IMR-90 (cell line): ENCODE results near the gene SLIT1. TPM values are rescaled to one million over a fixed set of nuclear protein-coding genes. Genes with fewer than 3 reads are reported as not detected.

Source experiments
- ATAC-seq: fragments of 200-7000 bp; cut with Tn5 transposase; 2 replicates; pipeline ENCODE4 v1.9.1; 2020; ENCODE audit warnings: low read depth, mild to moderate bottlenecking, moderate library complexity
- BruUV-seq: library from RNA; stranded (reverse); fragments of 400-500 nt; replicated peaks from 2 replicates; lab custom pipeline; 2021; lab: Mats Ljungman, UMichigan
- CTCF ChIA-PET: fragments of 300-600 bp; formaldehyde crosslinking; extraction: SDS; loops from one replicate; lab custom pipeline; 2021; ENCODE audit warnings: antibody characterized with exemption; lab: Yijun Ruan, JAX
- POLR2A ChIA-PET: fragments of 300-600 bp; sonication (Branson Sonifier 250); formaldehyde crosslinking; loops from one replicate; lab custom pipeline; 2022; ENCODE audit warnings: antibody characterized with exemption; ENCODE audit not compliant: unreplicated experiment; lab: Charles Lee
- DNase-seq: peaks from one replicate; pipeline ENCODE4 v3.0.0; 2013
- H2AFZ ChIP-seq: replicated peaks from 2 replicates; pipeline ENCODE3; 2013; ENCODE audit warnings: low read length, mild to moderate bottlenecking; ENCODE audit not compliant: poor library complexity
- H2AK5ac ChIP-seq: 2 replicates; pipeline ENCODE4 v1.6.1; 2013; ENCODE audit warnings: low read depth, low read length, inconsistent platforms
- H2AK9ac ChIP-seq: replicated peaks from 2 replicates; pipeline ENCODE3; 2013; ENCODE audit warnings: mild to moderate bottlenecking, low read depth, low read length, moderate library complexity; ENCODE audit not compliant: poor library complexity
- H2BK120ac ChIP-seq: 2 replicates; pipeline ENCODE4 v1.6.1; 2013; ENCODE audit warnings: low read depth, low read length, inconsistent platforms
- H2BK15ac ChIP-seq: 3 replicates; pipeline ENCODE4 v1.6.1; 2013; ENCODE audit warnings: low read depth, low read length, inconsistent platforms
- H2BK20ac ChIP-seq: 2 replicates; pipeline ENCODE4 v1.6.1; 2013; ENCODE audit warnings: low read depth, mild to moderate bottlenecking, inconsistent platforms, low read length, moderate library complexity
- H2BK5ac ChIP-seq: 2 replicates; pipeline ENCODE4 v1.6.1; 2013; ENCODE audit warnings: mild to moderate bottlenecking, low read depth, low read length, inconsistent platforms; ENCODE audit not compliant: poor library complexity, severe bottlenecking
- H3K14ac ChIP-seq: replicated peaks from 2 replicates; pipeline ENCODE4 v1.6.1; 2013; ENCODE audit warnings: low read depth, low read length, inconsistent platforms
- H3K18ac ChIP-seq: 2 replicates; pipeline ENCODE4 v1.6.1; 2013; ENCODE audit warnings: low read depth, low read length, control low read depth
- H3K23ac ChIP-seq: 2 replicates; pipeline ENCODE4 v1.6.1; 2013; ENCODE audit warnings: low read depth, low read length, inconsistent platforms
- H3K27ac ChIP-seq: 2 replicates; pipeline ENCODE4 v1.5.1; 2013; ENCODE audit warnings: mild to moderate bottlenecking, control low read depth, low read length; ENCODE audit not compliant: insufficient read depth
- H3K27me3 ChIP-seq: 2 replicates; pipeline ENCODE4 v1.6.1; 2013; ENCODE audit warnings: low read length; ENCODE audit not compliant: control insufficient read depth, insufficient read depth
- H3K36me3 ChIP-seq: 2 replicates; pipeline ENCODE4 v1.6.1; 2013; ENCODE audit warnings: low read length, mixed read lengths; ENCODE audit not compliant: control insufficient read depth, insufficient read depth
- H3K4ac ChIP-seq: 2 replicates; pipeline ENCODE4 v1.6.1; 2013; ENCODE audit warnings: low read depth, low read length, inconsistent platforms
- H3K4me1 ChIP-seq: 2 replicates; pipeline ENCODE4 v1.6.1; 2013; ENCODE audit warnings: low read length, mixed read lengths; ENCODE audit not compliant: control insufficient read depth, insufficient read depth
- H3K4me2 ChIP-seq: 2 replicates; pipeline ENCODE4 v1.6.1; 2013; ENCODE audit warnings: low read depth, mild to moderate bottlenecking, control low read depth, low read length, moderate library complexity
- H3K4me3 ChIP-seq: 2 replicates; pipeline ENCODE4 v1.5.1; 2013; ENCODE audit warnings: low read depth, mild to moderate bottlenecking, control low read depth, low read length, moderate library complexity; ENCODE audit not compliant: insufficient read depth
- H3K56ac ChIP-seq: 2 replicates; pipeline ENCODE4 v1.6.1; 2013; ENCODE audit warnings: low read length, inconsistent platforms; ENCODE audit not compliant: insufficient read depth; ENCODE audit errors: extremely low read depth
- H3K79me1 ChIP-seq, 2 experiments: 2 replicates each; pipeline ENCODE4 v1.6.1; 2013; ENCODE audit warnings: low read length in 2 of 2, inconsistent platforms in 1 of 2, low read depth in 1 of 2
- H3K9ac ChIP-seq: 2 replicates; pipeline ENCODE4 v1.6.1; 2013; ENCODE audit warnings: low read depth, low read length, control low read depth
- H3K9me1 ChIP-seq: 2 replicates; pipeline ENCODE4 v1.6.1; 2013; ENCODE audit warnings: low read length, inconsistent platforms; ENCODE audit not compliant: insufficient read depth
- H3K9me3 ChIP-seq: 2 replicates; pipeline ENCODE4 v1.6.1; 2013; ENCODE audit warnings: low read length; ENCODE audit not compliant: control insufficient read depth, insufficient read depth
- H4K20me1 ChIP-seq: 2 replicates; pipeline ENCODE4 v1.6.1; 2013; ENCODE audit warnings: low read length, inconsistent platforms; ENCODE audit not compliant: insufficient read depth
- H4K5ac ChIP-seq: 2 replicates; pipeline ENCODE4 v1.6.1; 2013; ENCODE audit warnings: mild to moderate bottlenecking, low read depth, low read length, control low read depth
- H4K8ac ChIP-seq, 2 experiments: 2 replicates each; pipeline ENCODE4 v1.6.1; 2013; ENCODE audit warnings: low read depth in 2 of 2, low read length in 2 of 2, control low read depth in 1 of 2, inconsistent platforms in 1 of 2
- H4K91ac ChIP-seq: 2 replicates; pipeline ENCODE4 v1.6.1; 2013; ENCODE audit warnings: low read depth, low read length, inconsistent platforms; ENCODE audit not compliant: insufficient read depth
- BHLHE40 ChIP-seq: fragments of 150-350 bp; IDR thresholded peaks from 2 replicates; pipeline ENCODE4 v1.6.1; 2016; ENCODE audit warnings: mild to moderate bottlenecking, low read depth, low read length
- CEBPB ChIP-seq: IDR thresholded peaks from 2 replicates; pipeline ENCODE4 v1.6.1; 2012; ENCODE audit warnings: low read depth, low read length, improper control_type of control experiment
- CHD1 ChIP-seq: IDR thresholded peaks from 2 replicates; pipeline ENCODE4 v1.6.1; 2012; ENCODE audit warnings: low read depth, low read length, improper control_type of control experiment
- FOS ChIP-seq: fragments of 150-350 bp; IDR thresholded peaks from 2 replicates; pipeline ENCODE4 v1.6.1; 2016; ENCODE audit warnings: low read depth, low read length
- MAFK ChIP-seq: IDR thresholded peaks from 2 replicates; pipeline ENCODE4 v1.6.1; 2012; ENCODE audit warnings: low read depth, low read length, improper control_type of control experiment
- MAZ ChIP-seq: IDR thresholded peaks from 2 replicates; pipeline ENCODE4 v1.6.1; 2012; ENCODE audit warnings: low read depth, mild to moderate bottlenecking, low read length, improper control_type of control experiment, moderate library complexity, borderline replicate concordance
- MXI1 ChIP-seq: IDR thresholded peaks from 2 replicates; pipeline ENCODE4 v1.6.1; 2012; ENCODE audit warnings: low read depth, mild to moderate bottlenecking, low read length, moderate library complexity, borderline replicate concordance
- NFE2L2 ChIP-seq: fragments of 150-350 bp; IDR thresholded peaks from 2 replicates; pipeline ENCODE4 v1.6.1; 2016; ENCODE audit warnings: low read depth, mild to moderate bottlenecking, low read length
- POLR2A ChIP-seq: IDR thresholded peaks from 2 replicates; pipeline ENCODE4 v1.6.1; 2012; ENCODE audit warnings: mild to moderate bottlenecking, low read depth, low read length
- RAD21 ChIP-seq: IDR thresholded peaks from 2 replicates; pipeline ENCODE4 v1.6.1; 2012; ENCODE audit warnings: low read length, improper control_type of control experiment
- RCOR1 ChIP-seq: IDR thresholded peaks from 2 replicates; pipeline ENCODE4 v1.6.1; 2012; ENCODE audit warnings: mild to moderate bottlenecking, low read length, improper control_type of control experiment; ENCODE audit not compliant: insufficient replicate concordance
- RFX5 ChIP-seq: IDR thresholded peaks from 2 replicates; pipeline ENCODE4 v1.8.0; 2012; ENCODE audit warnings: low read depth, mild to moderate bottlenecking, low read length, moderate library complexity
- SMC3 ChIP-seq: fragments of 150-350 bp; IDR thresholded peaks from 2 replicates; pipeline ENCODE4 v1.6.1; 2016; ENCODE audit warnings: low read depth, mild to moderate bottlenecking, antibody characterized with exemption, low read length, moderate library complexity
- WGBS, 2 experiments: methylation state at CpG; one replicate each; pipeline versions ENCODE4 v1.1.5 to v1.1.7; 2013; ENCODE audit warnings: missing lambda C conversion rate in 2 of 2; ENCODE audit not compliant: insufficient read length in 1 of 2; ENCODE audit errors: extremely low coverage in 2 of 2; 5-methylcytosine and 5-hydroxymethylcytosine counted together
- dilution Hi-C: fragments of 300-500 bp; cut with HindIII; formaldehyde crosslinking; loops from one replicate; pipeline ENCODE4 v1.14.3; 2018; ENCODE audit warnings: low sequenced_read_pairs; ENCODE audit not compliant: unreplicated experiment
- in situ Hi-C: fragments of 300-500 bp; cut with MboI; formaldehyde crosslinking; loops from 3 replicates; pipeline ENCODE4 v1.14.3; 2019; ENCODE audit warnings: low sequenced_read_pairs, inconsistent platforms, mixed read lengths
- intact Hi-C: fragments of 100-400 bp; cut with micrococcal nuclease; formaldehyde crosslinking; loops from 2 replicates; pipeline ENCODE4 v1.10.0; 2022
- polyA plus RNA-seq, 3 experiments: library from polyadenylated mRNA; depleted of rRNA; stranded (reverse); fragments of >200 nt; gene quantifications; 2 replicates each; pipeline ENCODE4 v1.2.3, GENCODE V29; 2012; ENCODE audit warnings: low replicate concordance in 1 of 3
- total RNA-seq: library from RNA; depleted of rRNA; stranded (reverse); fragments of >200 nt; gene quantifications from 2 replicates; pipeline ENCODE4 v1.2.3, GENCODE V29; 2012
- TF ChIP-seq, protein P1 (sequence below): fragments of 150-350 bp; IDR thresholded peaks from 2 replicates; pipeline ENCODE4 v1.6.1; 2017; ENCODE audit warnings: mild to moderate bottlenecking, antibody characterized with exemption, low read length, low read depth
- TF ChIP-seq, protein P2 (sequence below): conservative IDR thresholded peaks from 2 replicates; pipeline ENCODE4 v1.5.1; 2012; ENCODE audit warnings: mild to moderate bottlenecking, low read depth, low read length, improper control_type of control experiment
- TF ChIP-seq, protein P3 (sequence below): fragments of 150-350 bp; IDR thresholded peaks from 2 replicates; pipeline ENCODE4 v1.6.1; 2016; ENCODE audit warnings: low read depth, mild to moderate bottlenecking, low read length, moderate library complexity, borderline replicate concordance

Gene SLIT1
- total and polyA plus RNA-seq, 2 of the 4 experiments (the other 2 are of a cell fraction) = under 0.01 TPM

DNA sequence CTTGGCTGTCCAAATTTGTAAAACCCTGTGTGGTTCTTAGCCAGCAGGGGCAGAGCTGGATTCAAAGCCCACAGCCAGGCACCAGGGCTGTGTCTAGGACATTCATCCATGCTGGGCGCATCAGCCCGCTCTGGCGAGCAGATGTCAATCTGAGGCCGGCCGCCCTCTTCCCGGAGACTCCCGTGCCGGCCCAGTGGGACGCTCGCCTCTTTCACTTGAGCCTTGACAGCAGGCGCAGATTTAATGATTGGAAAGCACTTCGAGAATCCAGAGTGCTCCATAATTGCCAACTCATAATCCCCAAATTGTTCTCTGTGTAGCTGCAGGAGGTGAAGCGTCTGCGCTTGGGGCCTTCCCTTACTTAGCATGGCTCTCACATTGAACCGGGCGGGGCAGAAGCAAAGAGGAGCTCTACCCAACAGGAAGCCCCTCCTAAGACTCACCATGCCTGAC, 36.7 kb downstream of the SLIT1 start:
- H3K4me2 ChIP-seq = no peak overlapping the region
- H4K20me1 ChIP-seq = no peaks in the 10 kb centered on the region
- no peak overlapping the region for H4K5ac ChIP-seq
- H3K9me3 ChIP-seq = no peaks in the 10 kb centered on the region
- dilution Hi-C loops = no loop called here
- WGBS, 2 experiments = 90% methylated on average over 7 of the region's 16 CpGs; no CpG with 5 or more reads in 1 of the 2 experiments
- H2AFZ ChIP-seq = no peak overlapping the region
- peaks cover 7% of the 10 kb centered on the region for H3K27me3 ChIP-seq
- no peak overlapping the region for H3K56ac ChIP-seq
- no peak overlapping the region for H3K18ac ChIP-seq
- H2BK120ac ChIP-seq = no peak overlapping the region
- TF ChIP-seq POLR2A (no peak), CEBPB (no peak), SMC3 (no peak), RFX5 (no peak), CHD1 (no peak), NFE2L2 (no peak), RAD21 (no peak), FOS (no peak), RCOR1 (no peak), MAZ (no peak), BHLHE40 (no peak), MAFK (no peak), MXI1 (no peak)
- TF ChIP-seq, protein P1, sequence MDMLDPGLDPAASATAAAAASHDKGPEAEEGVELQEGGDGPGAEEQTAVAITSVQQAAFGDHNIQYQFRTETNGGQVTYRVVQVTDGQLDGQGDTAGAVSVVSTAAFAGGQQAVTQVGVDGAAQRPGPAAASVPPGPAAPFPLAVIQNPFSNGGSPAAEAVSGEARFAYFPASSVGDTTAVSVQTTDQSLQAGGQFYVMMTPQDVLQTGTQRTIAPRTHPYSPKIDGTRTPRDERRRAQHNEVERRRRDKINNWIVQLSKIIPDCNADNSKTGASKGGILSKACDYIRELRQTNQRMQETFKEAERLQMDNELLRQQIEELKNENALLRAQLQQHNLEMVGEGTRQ = no peak
- TF ChIP-seq, protein P2, sequence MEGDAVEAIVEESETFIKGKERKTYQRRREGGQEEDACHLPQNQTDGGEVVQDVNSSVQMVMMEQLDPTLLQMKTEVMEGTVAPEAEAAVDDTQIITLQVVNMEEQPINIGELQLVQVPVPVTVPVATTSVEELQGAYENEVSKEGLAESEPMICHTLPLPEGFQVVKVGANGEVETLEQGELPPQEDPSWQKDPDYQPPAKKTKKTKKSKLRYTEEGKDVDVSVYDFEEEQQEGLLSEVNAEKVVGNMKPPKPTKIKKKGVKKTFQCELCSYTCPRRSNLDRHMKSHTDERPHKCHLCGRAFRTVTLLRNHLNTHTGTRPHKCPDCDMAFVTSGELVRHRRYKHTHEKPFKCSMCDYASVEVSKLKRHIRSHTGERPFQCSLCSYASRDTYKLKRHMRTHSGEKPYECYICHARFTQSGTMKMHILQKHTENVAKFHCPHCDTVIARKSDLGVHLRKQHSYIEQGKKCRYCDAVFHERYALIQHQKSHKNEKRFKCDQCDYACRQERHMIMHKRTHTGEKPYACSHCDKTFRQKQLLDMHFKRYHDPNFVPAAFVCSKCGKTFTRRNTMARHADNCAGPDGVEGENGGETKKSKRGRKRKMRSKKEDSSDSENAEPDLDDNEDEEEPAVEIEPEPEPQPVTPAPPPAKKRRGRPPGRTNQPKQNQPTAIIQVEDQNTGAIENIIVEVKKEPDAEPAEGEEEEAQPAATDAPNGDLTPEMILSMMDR = no peak
- TF ChIP-seq, protein P3, sequence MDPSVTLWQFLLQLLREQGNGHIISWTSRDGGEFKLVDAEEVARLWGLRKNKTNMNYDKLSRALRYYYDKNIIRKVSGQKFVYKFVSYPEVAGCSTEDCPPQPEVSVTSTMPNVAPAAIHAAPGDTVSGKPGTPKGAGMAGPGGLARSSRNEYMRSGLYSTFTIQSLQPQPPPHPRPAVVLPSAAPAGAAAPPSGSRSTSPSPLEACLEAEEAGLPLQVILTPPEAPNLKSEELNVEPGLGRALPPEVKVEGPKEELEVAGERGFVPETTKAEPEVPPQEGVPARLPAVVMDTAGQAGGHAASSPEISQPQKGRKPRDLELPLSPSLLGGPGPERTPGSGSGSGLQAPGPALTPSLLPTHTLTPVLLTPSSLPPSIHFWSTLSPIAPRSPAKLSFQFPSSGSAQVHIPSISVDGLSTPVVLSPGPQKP = no peak
- H2BK5ac ChIP-seq = no peak overlapping the region
- H3K79me1 ChIP-seq = no peaks in the 10 kb centered on the region
- no peaks in the 10 kb centered on the region for H3K36me3 ChIP-seq
- H2AK5ac ChIP-seq = no peak overlapping the region
- H2AK9ac ChIP-seq = no peak overlapping the region
- no peak overlapping the region for H3K4me3 ChIP-seq
- no TSS peak for BruUV-seq
- H2BK20ac ChIP-seq = no peak overlapping the region
- no peak overlapping the region for H3K23ac ChIP-seq
- in situ Hi-C loops = no loop called here
- intact Hi-C loops = no loop called here
- ChIA-PET POLR2A (no interaction called here), CTCF (no interaction called here)
- H2BK15ac ChIP-seq = no peak overlapping the region
- DNase-seq (no peak), ATAC-seq (no peak)
- H3K9me1 ChIP-seq = no peaks in the 10 kb centered on the region
- H4K91ac ChIP-seq = no peak overlapping the region
- no peaks in the 10 kb centered on the region for H3K4me1 ChIP-seq
- no peak overlapping the region for H3K27ac ChIP-seq
- no peak overlapping the region for H4K8ac ChIP-seq
- no peak overlapping the region for H3K4ac ChIP-seq
- H3K14ac ChIP-seq = no peak overlapping the region
- H3K9ac ChIP-seq = no peak overlapping the region
